ENCODE data around the gene PRKCE. TPM values are rescaled to one million over a fixed set of nuclear protein-coding genes. Genes with fewer than 3 reads are reported as not detected.

Gene PRKCE
- 30.5 TPM for total RNA-seq

- peak; percentile 85 for DNase-seq (ENCODE audit: low spot score)
- ATAC-seq: peak; percentile 23
- intact Hi-C loops (cut with DNase I): loop anchor here (1.0 kb wide), 1 partner anchor 23 kb away; no protein-coding TSS in a partner anchor
These were observed at the start of gene PRKCE for GRCh38 chr2:45651415-45652089. TSS of gene PRKCE (plus strand) at chr2:45651675.

GRCh38 chr2:45602624-45603023 is 48.9 kb upstream of the PRKCE start:
- no peak for ATAC-seq
- intact Hi-C loops (cut with DNase I): no loop called here
- no peak for DNase-seq (ENCODE audit: low spot score)

GRCh38 chr2:45605116-45605515 is 46.4 kb upstream of the PRKCE start:
- intact Hi-C loops (cut with DNase I): no loop called here
- no peak for ATAC-seq
- no peak for DNase-seq (ENCODE audit: low spot score)

- no peak for ATAC-seq
- intact Hi-C loops (cut with DNase I): no loop called here
- DNase-seq (ENCODE audit: low spot score): no peak
These were observed 44.7 kb upstream of the PRKCE start for GRCh38 chr2:45606796-45607195.

GRCh38 chr2:45607701-45608100 is 43.8 kb upstream of the PRKCE start:
- DNase-seq (ENCODE audit: low spot score): no peak
- no peak for ATAC-seq
- intact Hi-C loops (cut with DNase I): no loop called here

- intact Hi-C loops (cut with DNase I): no loop called here
- ATAC-seq (peak; percentile 68), DNase-seq (ENCODE audit: low spot score) (no peak)
These were observed 41.0 kb upstream of the PRKCE start for GRCh38 chr2:45610281-45611019.

GRCh38 chr2:45611020-45611859 is 40.2 kb upstream of the PRKCE start, which contains the start of gene SRBD1:
TSS of gene SRBD1 (minus strand) at chr2:45611267. CDS start at chr2:45605441, 5,826 bp downstream.
- peak; percentile 97 for ATAC-seq

GRCh38 chr2:45612285-45612684 is 39.2 kb upstream of the PRKCE start:
- DNase-seq (ENCODE audit: low spot score) (no peak), ATAC-seq (no peak)
- intact Hi-C loops (cut with DNase I): no loop called here

More at GRCh38 chr2:45611020-45611859, 40.2 kb upstream of the PRKCE start, which contains the start of gene SRBD1:
- intact Hi-C loops (cut with DNase I): no loop called here
- DNase-seq (ENCODE audit: low spot score): peak; percentile 97

- intact Hi-C loops (cut with DNase I): no loop called here
- DNase-seq (ENCODE audit: low spot score): no peak
- ATAC-seq: peak; percentile 37
These were observed 38.7 kb upstream of the PRKCE start for GRCh38 chr2:45612731-45613130.

GRCh38 chr2:45614330-45614729 is 37.1 kb upstream of the PRKCE start:
- peak; percentile 10 for ATAC-seq
- intact Hi-C loops (cut with DNase I): no loop called here
- no peak for DNase-seq (ENCODE audit: low spot score)

GRCh38 chr2:45614871-45615415 is 36.5 kb upstream of the PRKCE start:
- DNase-seq (ENCODE audit: low spot score) (no peak), ATAC-seq (no peak)
- intact Hi-C loops (cut with DNase I): no loop called here

GRCh38 chr2:45616658-45617411 is 34.6 kb upstream of the PRKCE start:
- no peak for ATAC-seq
- DNase-seq (ENCODE audit: low spot score): no peak
- intact Hi-C loops (cut with DNase I): no loop called here

GRCh38 chr2:45617496-45617895 is 34.0 kb upstream of the PRKCE start:
- ATAC-seq: no peak
- intact Hi-C loops (cut with DNase I): no loop called here

GRCh38 chr2:45622336-45623075 is 29.0 kb upstream of the PRKCE start:
- intact Hi-C loops (cut with DNase I): no loop called here
- DNase-seq (ENCODE audit: low spot score) (no peak), ATAC-seq (no peak)

More at GRCh38 chr2:45617496-45617895, 34.0 kb upstream of the PRKCE start:
- no peak for DNase-seq (ENCODE audit: low spot score)

- intact Hi-C loops (cut with DNase I): no loop called here
- DNase-seq (ENCODE audit: low spot score) (no peak), ATAC-seq (no peak)
These were observed 28.4 kb upstream of the PRKCE start for GRCh38 chr2:45623098-45623497.

GRCh38 chr2:45625824-45626223 is 25.7 kb upstream of the PRKCE start:
- ATAC-seq (no peak), DNase-seq (ENCODE audit: low spot score) (no peak)

GRCh38 chr2:45626387-45627221 is 24.9 kb upstream of the PRKCE start:
- ATAC-seq (no peak), DNase-seq (ENCODE audit: low spot score) (no peak)
- intact Hi-C loops (cut with DNase I): no loop called here

More at GRCh38 chr2:45625824-45626223, 25.7 kb upstream of the PRKCE start:
- intact Hi-C loops (cut with DNase I): no loop called here

Data from sciatic nerve (tissue), 2 donors.